K562 (cell line): ENCODE measurements around the gene RYR1. TPM values are rescaled to one million over a fixed set of nuclear protein-coding genes. Genes with fewer than 3 reads are reported as not detected.

Experiments
- CHD7 ChIP-seq: fragments of 200-600 bp; sonication (generic); IDR thresholded peaks from one replicate; pipeline ENCODE4 v1.6.1; 2012; ENCODE audit warnings: mild to moderate bottlenecking, low read depth, low read length, inconsistent platforms
- MXD1 ChIP-seq: fragments of 250-450 bp; sonication (Bioruptor Pico); IDR thresholded peaks from 2 replicates; pipeline ENCODE4 v1.8.0; 2021; ENCODE audit warnings: borderline replicate concordance, mild to moderate bottlenecking, moderate library complexity; ENCODE audit not compliant: poor library complexity, severe bottlenecking
- POLR2AphosphoS2 ChIP-seq: IDR thresholded peaks from 2 replicates; pipeline ENCODE4 v1.6.1; 2012; ENCODE audit warnings: low read length, improper control_type of control experiment
- PREB ChIP-seq: sonication (generic); formaldehyde crosslinking; IDR thresholded peaks from 2 replicates; pipeline ENCODE4 v1.8.1; 2023; ENCODE audit warnings: mild to moderate bottlenecking, missing genetic modification reagents
- RFX5 ChIP-seq: IDR thresholded peaks from 2 replicates; pipeline ENCODE4 v1.6.1; 2011; ENCODE audit warnings: low read depth, mild to moderate bottlenecking, improper control_type of control experiment, low read length
- SP1 ChIP-seq: sonication (generic); formaldehyde crosslinking; IDR thresholded peaks from 2 replicates; pipeline ENCODE4 v1.8.1; 2022; ENCODE audit warnings: mild to moderate bottlenecking, missing genetic modification reagents
- TBP ChIP-seq: optimal IDR thresholded peaks from 2 replicates; pipeline ENCODE3; 2011; ENCODE audit warnings: low read depth, low read length, improper control_type of control experiment
- ZBTB26 ChIP-seq: fragments of 450-650 bp; formaldehyde crosslinking; IDR thresholded peaks from 2 replicates; pipeline ENCODE4 v1.4.0; 2022; ENCODE audit warnings: missing genetic modification characterization
- ZFP36 ChIP-seq: fragments of 150-350 bp; IDR thresholded peaks from 2 replicates; pipeline ENCODE4 v1.6.1; 2018; ENCODE audit warnings: low read length, low read depth; ENCODE audit not compliant: partially characterized antibody
- ZNF197 ChIP-seq: fragments of 200-800 bp; sonication (Bioruptor generic); IDR thresholded peaks from 2 replicates; pipeline ENCODE4 v1.6.1; 2016; ENCODE audit warnings: low read depth, missing genetic modification characterization, missing compliant biosample characterization
- ZNF436 ChIP-seq: fragments of 250-450, 450-650 bp; sonication (Bioruptor Pico); formaldehyde crosslinking; IDR thresholded peaks from 2 replicates; pipeline ENCODE4 v1.7.0; 2020; ENCODE audit warnings: mild to moderate bottlenecking
- ZNF717 ChIP-seq: fragments of 250-450 bp; sonication (Bioruptor Pico); IDR thresholded peaks from 2 replicates; pipeline ENCODE4 v1.5.0; 2021
- ZNF75A ChIP-seq: fragments of 450-650 bp; formaldehyde crosslinking; IDR thresholded peaks from 2 replicates; pipeline ENCODE4 v1.4.0; 2020; ENCODE audit warnings: mild to moderate bottlenecking
- polyA plus RNA-seq, 8 experiments: library from polyadenylated mRNA; depleted of rRNA in 4 of 8; stranded (reverse) in 5 of 8; unstranded in 3 of 8; fragments of >200 nt; fragmentation: Nextera tagmentation in 2 of 8; fragmentation: Illumina TruSeq in 1 of 8; extraction: Ambion mirVana in 2 of 8; extraction: Trizol in 1 of 8; gene quantifications; 2 replicates each; pipeline versions ENCODE4 v1.2.1 to v1.2.3, GENCODE V29; 2011 to 2014; ENCODE audit warnings: inconsistent platforms in 1 of 8, missing spikeins in 1 of 8
- total RNA-seq, 7 experiments: library from RNA; depleted of rRNA in 6 of 7; stranded (reverse); fragments of >200 nt in 6 of 7; fragmentation: Illumina TruSeq in 2 of 7; extraction: Trizol in 2 of 7; gene quantifications; 2 replicates each; pipeline versions ENCODE4 v1.2.1 to v1.2.3, GENCODE V29; 2011 to 2021; ENCODE audit warnings: low replicate concordance in 1 of 7

RYR1 gene
- total and polyA plus RNA-seq, 9 of the 15 experiments (the other 6 are each of a cell fraction or from before 2014, with no cell fraction given) = 0.11 to 7.4 (median 3.7) TPM

- TF ChIP-seq MXD1 (no peak), ZFP36 (peak; percentile 65), SP1 (CRISPR knock-in tag) (0 out of 2 replicates have a peak, but pooled peaks have one; percentile 41), RFX5 (no peak), ZNF717 (CRISPR knock-in tag) (no peak), ZNF436 (no peak), ZNF197 (CRISPR knock-in tag) (no peak), PREB (CRISPR knock-in tag) (no peak), CHD7 (no peak), ZBTB26 (CRISPR knock-in tag) (no peak), TBP (no peak), ZNF75A (CRISPR knock-in tag) (no peak), POLR2AphosphoS2 (no peak)
These were observed 8.3 kb downstream of the RYR1 start (continued) for GRCh38 chr19:38441657-38442348.
